HG03342 (cell line): ENCODE measurements around the gene PRICKLE2.

Source experiments
- ATAC-seq: cut with Tn5 transposase; IDR thresholded peaks from one replicate; pipeline ENCODE4 v1.9.1; 2021; ENCODE audit warnings: mild to moderate bottlenecking, moderate library complexity; ENCODE audit not compliant: unreplicated experiment

The PRICKLE2 gene

GRCh38 chr3:64195789-64196188, 29.5 kb downstream of the PRICKLE2 start:
- no peak for ATAC-seq

- no peak for ATAC-seq
Measured at GRCh38 chr3:64191822-64192221, 33.4 kb downstream of the PRICKLE2 start.

DNA sequence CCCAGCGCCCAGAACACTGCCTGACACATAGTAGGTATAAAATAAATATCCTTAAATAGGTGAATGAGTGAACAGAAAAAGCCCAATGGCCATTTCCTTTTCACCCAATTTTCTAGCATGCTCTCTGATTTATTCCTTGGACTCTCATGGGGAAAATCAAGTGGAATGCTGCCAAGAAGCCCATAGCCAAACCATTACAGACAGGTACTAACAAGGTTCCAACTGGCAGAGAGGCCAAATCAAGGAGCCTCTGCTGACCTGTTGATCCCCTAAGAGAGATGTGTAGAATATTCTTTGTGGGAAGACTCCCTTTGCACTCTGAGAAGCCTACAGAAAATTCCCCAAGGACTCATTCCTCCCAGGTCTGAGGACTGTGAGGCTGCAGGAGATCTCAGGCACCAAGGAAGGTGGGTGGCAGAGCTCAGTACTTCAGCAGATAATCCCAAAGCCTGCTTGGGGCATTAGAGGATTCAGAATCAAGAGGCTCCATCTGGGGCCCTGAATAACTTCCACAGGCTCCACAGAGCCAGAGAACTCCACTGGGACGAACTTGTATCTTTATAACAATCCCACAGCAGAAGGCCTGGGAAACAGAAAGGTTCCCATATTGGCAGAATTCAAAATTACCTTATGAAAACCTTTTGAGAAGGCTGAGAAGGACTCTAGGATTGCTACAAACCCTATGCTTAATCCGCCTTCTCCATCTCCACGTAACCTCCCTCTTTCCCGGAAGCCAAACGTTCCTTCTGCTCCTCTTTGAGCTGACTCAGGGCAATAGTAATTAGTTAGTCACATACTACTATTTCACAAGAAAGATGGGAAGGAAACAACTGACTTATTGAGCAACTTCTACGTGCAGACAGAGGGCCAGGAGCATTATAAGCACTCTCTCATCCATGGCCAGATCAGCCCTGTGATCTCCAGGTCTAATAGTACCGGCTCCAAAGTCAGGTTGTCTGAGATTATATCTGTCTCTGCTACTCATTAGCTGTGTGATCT, 34.5 kb downstream of the PRICKLE2 start:
- ATAC-seq, result no peak

GRCh38 chr3:64188810-64189560, 36.3 kb downstream of the PRICKLE2 start:
- no peak for ATAC-seq

- ATAC-seq, result no peak
Measured at GRCh38 chr3:64187065-64187959, 38.0 kb downstream of the PRICKLE2 start.

GRCh38 chr3:64186667-64187064, 38.6 kb downstream of the PRICKLE2 start:
- no peak for ATAC-seq

- no peak for ATAC-seq
Measured at GRCh38 chr3:64185436-64185835, 39.8 kb downstream of the PRICKLE2 start.

- no peak for ATAC-seq
Measured at GRCh38 chr3:64184621-64185020, 40.6 kb downstream of the PRICKLE2 start.

GRCh38 chr3:64179860-64180259, 45.4 kb downstream of the PRICKLE2 start:
- no peak for ATAC-seq

- no peak for ATAC-seq
Measured at GRCh38 chr3:64179249-64179648, 46.0 kb downstream of the PRICKLE2 start.

DNA sequence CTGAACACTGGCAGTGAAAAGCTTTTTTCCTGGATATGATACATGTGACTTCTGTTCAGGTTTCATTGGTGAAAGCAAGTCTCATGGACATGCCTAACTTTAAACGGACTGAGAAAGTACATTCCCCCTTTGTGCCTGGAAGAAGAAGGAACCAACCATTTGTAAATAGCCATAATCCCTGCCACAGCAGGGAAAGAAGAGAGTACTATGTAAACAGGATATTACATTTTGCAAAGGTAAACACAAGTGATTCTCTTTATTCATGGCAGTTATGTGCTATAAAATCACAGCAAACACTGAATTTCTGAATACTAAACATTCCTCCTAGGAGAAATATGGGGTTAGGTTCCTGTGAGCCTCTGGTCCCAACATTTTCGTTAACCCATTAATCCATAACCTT, 46.8 kb downstream of the PRICKLE2 start:
- no peak for ATAC-seq

- no peak for ATAC-seq
Measured at GRCh38 chr3:64176461-64176996, 48.7 kb downstream of the PRICKLE2 start.

GRCh38 chr3:64174328-64174727, 50.9 kb downstream of the PRICKLE2 start:
- ATAC-seq, result no peak

- ATAC-seq, result no peak
Measured at GRCh38 chr3:64173563-64173962, 51.7 kb downstream of the PRICKLE2 start.

DNA sequence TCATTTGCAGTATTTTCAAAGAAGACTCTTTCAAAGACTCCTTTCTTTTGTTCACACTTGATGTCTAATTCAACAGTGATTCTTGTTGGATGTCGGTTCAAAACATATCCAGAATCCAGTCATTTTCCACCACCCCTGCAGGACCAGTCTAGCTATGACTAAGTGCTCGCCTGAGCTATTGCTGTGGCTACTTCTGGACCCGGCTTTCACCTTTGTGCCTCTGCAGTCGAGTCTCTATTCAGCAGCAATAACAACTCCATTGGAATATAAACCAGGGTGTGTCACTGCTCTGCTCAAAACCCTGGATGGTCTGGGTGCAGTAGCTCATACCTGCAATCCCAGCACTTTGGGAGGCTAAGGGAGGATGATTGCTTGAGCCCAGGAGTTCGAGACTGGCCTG, 55.0 kb downstream of the PRICKLE2 start:
- ATAC-seq, result no peak

- ATAC-seq, result no peak
Measured at GRCh38 chr3:64167868-64168267, 57.4 kb downstream of the PRICKLE2 start.

DNA sequence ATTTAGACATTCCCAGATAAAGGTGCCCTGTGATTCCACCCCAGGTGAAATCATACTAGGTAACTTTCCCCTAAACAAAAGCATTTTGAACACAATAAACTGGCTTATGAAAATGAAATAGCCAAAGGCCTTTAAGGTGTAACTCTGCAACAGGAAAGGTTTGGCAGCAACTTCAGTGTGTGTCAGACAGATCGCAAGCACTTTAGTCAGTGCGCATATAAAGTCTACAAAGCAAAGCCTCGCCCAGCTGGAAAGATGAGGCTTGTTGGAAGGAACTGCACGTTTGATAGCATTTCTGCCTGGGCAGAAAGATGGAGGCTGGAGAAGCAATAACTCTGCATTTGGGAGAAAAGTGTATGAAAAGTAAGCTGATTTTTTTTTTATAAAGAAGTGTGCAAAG, 57.9 kb downstream of the PRICKLE2 start:
- ATAC-seq, result no peak

DNA sequence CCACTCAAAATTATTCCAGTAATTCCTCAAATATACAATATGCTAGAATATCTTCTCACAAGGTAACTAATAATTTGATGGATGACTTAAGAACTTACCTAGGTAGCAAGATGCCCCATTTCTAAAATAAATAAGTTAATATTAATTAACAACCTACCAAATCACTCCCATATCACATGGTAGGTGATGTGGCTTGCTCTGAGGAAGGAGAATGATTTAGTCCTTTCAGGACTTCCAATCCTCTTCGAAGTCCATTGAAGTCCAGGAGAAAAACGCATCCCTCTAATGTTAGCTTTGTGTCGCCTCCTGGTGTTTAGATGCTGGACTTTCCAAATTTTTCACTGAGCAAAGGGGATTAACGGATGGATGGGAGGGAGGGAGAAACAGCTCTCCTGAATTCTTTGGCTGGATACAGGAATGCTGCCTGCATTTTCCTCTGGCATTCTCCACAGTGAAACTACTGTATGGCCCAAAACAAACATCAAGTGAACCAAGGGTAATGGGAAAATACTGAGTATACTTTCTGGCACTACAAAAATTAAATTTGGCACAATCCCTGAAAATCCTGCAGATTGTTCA, 58.6 kb downstream of the PRICKLE2 start:
- ATAC-seq, result no peak

DNA sequence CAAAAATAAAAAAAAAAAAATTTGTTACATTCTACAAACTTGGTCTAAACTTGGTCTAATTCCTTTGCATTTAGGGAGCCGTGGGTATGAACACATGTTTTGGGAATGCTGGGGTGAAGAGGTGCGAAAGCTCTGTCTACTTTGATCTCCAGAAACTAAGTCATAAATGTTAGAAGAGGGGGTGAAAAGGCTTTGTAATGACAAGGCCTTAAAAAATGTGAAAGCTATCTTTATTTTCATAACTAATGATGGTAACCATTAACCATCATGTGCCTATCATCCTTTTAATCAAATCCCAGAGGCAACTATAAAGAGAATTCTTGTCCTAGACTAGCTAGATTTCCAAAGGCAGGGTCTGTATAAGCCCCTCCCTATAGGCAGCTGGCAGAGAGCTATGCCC, 60.9 kb downstream of the PRICKLE2 start:
- ATAC-seq, result no peak

GRCh38 chr3:64163755-64164148, 61.5 kb downstream of the PRICKLE2 start:
- ATAC-seq, result no peak
